Measurements from ENCODE around the gene FUOM.

Gene FUOM

GRCh38 chr10:133366130-133366478 is 8.3 kb upstream of the FUOM start:
- DNase-seq: no peak

- no peak for DNase-seq
Measured at GRCh38 chr10:133365461-133366129, 7.8 kb upstream of the FUOM start.

GRCh38 chr10:133364645-133365431 is 7.0 kb upstream of the FUOM start:
- DNase-seq: peak; percentile 87

GRCh38 chr10:133362846-133363245 is 5.0 kb upstream of the FUOM start:
- no peak for DNase-seq

GRCh38 chr10:133361773-133362441 is 4.1 kb upstream of the FUOM start:
- DNase-seq: no peak

- no peak for DNase-seq
Measured at GRCh38 chr10:133361227-133361626, 3.4 kb upstream of the FUOM start.

- no peak for DNase-seq
Measured at GRCh38 chr10:133359972-133360610, 2.3 kb upstream of the FUOM start.

GRCh38 chr10:133359554-133359971 is 1.7 kb upstream of the FUOM start:
- peak; percentile 43 for DNase-seq

GRCh38 chr10:133358925-133359310 is 1.1 kb upstream of the FUOM start:
- no peak for DNase-seq

- DNase-seq: no peak
Measured at GRCh38 chr10:133358162-133358924, 524 bp upstream of the FUOM start.

GRCh38 chr10:133356549-133357284 is 1.1 kb downstream of the FUOM start:
- no peak for DNase-seq

- DNase-seq: no peak
Measured at GRCh38 chr10:133355991-133356390, 1.8 kb downstream of the FUOM start.

GRCh38 chr10:133355266-133355665 is 2.6 kb downstream of the FUOM start:
- no peak for DNase-seq

GRCh38 chr10:133354672-133355240 is 3.1 kb downstream of the FUOM start:
- DNase-seq: no peak

GRCh38 chr10:133353988-133354605 is 3.7 kb downstream of the FUOM start:
- no peak for DNase-seq

- no peak for DNase-seq
Measured at GRCh38 chr10:133353202-133353959, 4.4 kb downstream of the FUOM start.

GRCh38 chr10:133351408-133352318 is 6.2 kb downstream of the FUOM start:
- DNase-seq: no peak

GRCh38 chr10:133350950-133351329 is 6.9 kb downstream of the FUOM start:
- DNase-seq: no peak

GRCh38 chr10:133350283-133350949 is 7.4 kb downstream of the FUOM start:
- no peak for DNase-seq
